ENCODE results near the gene SOCS3. TPM values are rescaled to one million over a fixed set of nuclear protein-coding genes. Genes with fewer than 3 reads are reported as not detected.

The SOCS3 gene
- total and polyA plus RNA-seq, 4 donors: 15.5 to 182 (median 91.5) TPM

DNA sequence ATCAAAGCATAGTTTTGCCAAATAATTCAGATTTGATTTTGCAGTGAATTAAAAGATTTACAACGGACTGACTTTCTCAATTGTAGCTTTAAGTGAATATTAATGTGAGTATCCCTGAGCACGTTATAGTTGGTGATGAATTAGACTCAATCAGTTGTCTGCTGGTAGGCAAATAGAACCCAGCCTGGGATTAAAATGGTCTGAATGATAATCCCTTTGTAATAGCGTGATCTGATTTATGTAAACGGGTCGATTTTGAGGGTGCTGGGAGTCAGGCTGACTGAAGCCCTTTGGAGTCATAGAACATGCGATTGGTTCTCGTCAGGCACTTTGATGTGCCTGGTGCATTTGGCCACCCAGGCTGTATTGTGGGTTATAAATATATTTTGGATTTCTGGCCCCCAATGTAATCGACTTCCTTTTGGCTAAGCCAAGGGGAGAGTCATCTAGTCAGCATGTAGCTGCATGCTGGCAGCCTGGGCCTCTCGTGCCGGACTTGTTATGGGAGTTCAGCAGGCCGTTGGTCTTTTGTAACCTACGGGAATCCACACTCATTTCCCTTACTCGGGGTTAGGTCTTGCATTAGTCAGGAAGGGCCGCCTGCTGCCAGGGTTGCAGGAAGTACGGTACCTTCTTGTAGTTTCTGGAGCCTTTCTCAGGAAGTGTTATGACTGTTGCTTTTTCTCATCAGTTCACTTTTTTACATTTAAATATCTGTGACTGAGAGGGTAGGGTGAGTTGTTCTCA, 24.0 kb upstream of the SOCS3 start:
- Histone ChIP-seq H3K27ac (ENCODE audit: low read depth in 1 of 2, low read length in 2 of 2) (peak overlapping the region in 1 of 2 donors; percentile 70), H3K4me3 (ENCODE audit: low read length in 2 of 2) (no peak overlapping the region), H3K9me3 (ENCODE audit: control insufficient read depth, low read length) (no peaks in the 10 kb centered on the region), H3K4me1 (ENCODE audit: control insufficient read depth in 1 of 2, insufficient read depth in 2 of 2, low read length in 2 of 2) (peaks cover 0 to 7% of the 10 kb centered on the region in 2 donors), H3K27me3 (ENCODE audit: control insufficient read depth in 1 of 2, insufficient read depth in 2 of 2, low read length in 1 of 2) (no peaks in the 10 kb centered on the region), H3K36me3 (ENCODE audit: control insufficient read depth in 1 of 2, insufficient read depth in 2 of 2, low read length in 1 of 2) (no peaks in the 10 kb centered on the region)
- 13% methylated on average over 15 of the region's 15 CpGs for WGBS, 2 donors
- ATAC-seq (ENCODE audit: low FRiP score): peak; percentile 90
- peak; percentile 95 to 96 for DNase-seq
- intact Hi-C loops (cut with DNase I): no loop called here

DNA sequence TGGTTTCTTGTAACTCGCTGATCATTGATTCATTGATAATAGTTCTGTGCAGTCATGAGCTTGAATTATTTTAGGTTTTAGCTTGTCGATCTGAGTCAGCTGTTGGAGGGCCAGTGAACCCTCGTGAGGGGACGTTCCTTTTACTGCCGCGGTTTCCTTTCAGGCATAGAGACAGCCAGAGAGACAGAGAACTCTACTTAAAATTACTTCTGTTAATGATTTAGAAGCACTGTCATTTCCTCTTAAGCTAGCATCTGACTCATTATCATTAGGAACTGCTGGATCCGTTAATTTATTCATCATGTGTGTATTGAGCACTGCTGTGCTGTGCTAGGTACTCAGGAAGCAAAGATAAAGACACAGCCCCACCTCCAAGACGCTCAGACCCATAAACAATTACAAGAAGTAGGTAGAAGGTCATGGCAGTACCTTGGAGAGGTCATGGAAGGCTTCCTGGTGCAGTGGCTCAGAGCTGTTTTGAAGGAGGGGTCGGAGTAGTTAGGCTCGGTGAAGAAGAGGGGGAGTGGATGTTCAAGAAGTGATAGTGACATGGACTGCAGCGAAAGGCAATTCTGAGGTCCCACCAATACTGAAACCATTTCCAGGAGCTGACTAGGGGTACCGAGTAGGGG, 21.8 kb upstream of the SOCS3 start:
- ATAC-seq (ENCODE audit: low FRiP score) (no peak), DNase-seq (no peak)
- intact Hi-C loops (cut with DNase I): no loop called here
- H3K27ac ChIP-seq (ENCODE audit: low read depth in 1 of 2, low read length in 2 of 2): no peak overlapping the region
- no peaks in the 10 kb centered on the region for H3K36me3 ChIP-seq (ENCODE audit: control insufficient read depth in 1 of 2, insufficient read depth in 2 of 2, low read length in 1 of 2)
- no peaks in the 10 kb centered on the region for H3K27me3 ChIP-seq (ENCODE audit: control insufficient read depth in 1 of 2, insufficient read depth in 2 of 2, low read length in 1 of 2)
- peaks cover 0 to 7% of the 10 kb centered on the region in 2 donors for H3K4me1 ChIP-seq (ENCODE audit: control insufficient read depth in 1 of 2, insufficient read depth in 2 of 2, low read length in 2 of 2)
- H3K9me3 ChIP-seq (ENCODE audit: control insufficient read depth, low read length): no peaks in the 10 kb centered on the region
- H3K4me3 ChIP-seq (ENCODE audit: low read length in 2 of 2): no peak overlapping the region
- WGBS, 2 donors: 82 to 85% methylated on average over 12 of the region's 12 CpGs

DNA sequence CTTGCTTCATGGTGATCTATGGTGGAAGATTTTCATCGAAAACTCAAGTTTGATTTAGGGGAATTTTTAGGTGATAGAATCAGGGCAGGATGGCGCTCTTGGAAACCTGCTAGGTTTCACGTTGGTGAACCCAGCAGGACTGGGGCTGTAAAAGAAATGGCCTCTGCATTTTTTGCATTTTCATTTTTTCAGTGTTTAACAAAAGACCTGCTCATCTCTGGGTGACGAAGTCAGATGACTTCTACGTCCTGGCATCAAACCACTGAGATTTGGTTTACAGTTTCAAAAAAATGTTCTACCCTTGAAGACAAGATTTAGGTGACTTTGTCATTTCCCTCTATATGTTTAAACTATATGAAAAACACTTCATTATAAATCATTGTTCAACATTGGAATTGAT, 20.5 kb upstream of the SOCS3 start:
- no peak overlapping the region for H3K27ac ChIP-seq (ENCODE audit: low read depth in 1 of 2, low read length in 2 of 2)
- intact Hi-C loops (cut with DNase I): no loop called here
- WGBS, 2 donors: 78 to 81% methylated on average over 5 of the region's 5 CpGs
- peaks cover 0 to 4% of the 10 kb centered on the region in 2 donors for H3K4me1 ChIP-seq (ENCODE audit: control insufficient read depth in 1 of 2, insufficient read depth in 2 of 2, low read length in 2 of 2)
- no peaks in the 10 kb centered on the region for H3K27me3 ChIP-seq (ENCODE audit: control insufficient read depth in 1 of 2, insufficient read depth in 2 of 2, low read length in 1 of 2)
- no peak overlapping the region for H3K4me3 ChIP-seq (ENCODE audit: low read length in 2 of 2)
- DNase-seq: no peak
- ATAC-seq (ENCODE audit: low FRiP score): no peak
- no peaks in the 10 kb centered on the region for H3K36me3 ChIP-seq (ENCODE audit: control insufficient read depth in 1 of 2, insufficient read depth in 2 of 2, low read length in 1 of 2)
- no peaks in the 10 kb centered on the region for H3K9me3 ChIP-seq (ENCODE audit: control insufficient read depth, low read length)

DNA sequence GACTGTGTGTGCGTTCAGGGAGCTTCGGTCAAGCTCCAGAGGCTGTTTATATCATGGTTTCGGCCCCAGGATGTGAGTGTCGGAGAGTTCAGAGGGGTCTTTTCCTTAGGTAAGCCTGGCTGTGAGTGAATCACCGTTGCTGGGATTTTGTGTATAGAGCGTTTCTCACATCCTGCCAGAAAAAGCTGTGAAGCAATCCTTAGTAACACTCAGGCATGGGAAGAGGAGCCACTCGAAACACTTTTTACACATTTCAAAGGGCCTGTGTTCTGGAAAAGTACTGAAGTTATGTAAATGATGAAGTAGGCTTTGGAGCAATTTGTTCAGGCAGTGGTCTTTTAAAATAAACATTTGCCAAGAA, 19.2 kb upstream of the SOCS3 start:
- intact Hi-C loops (cut with DNase I): no loop called here
- Histone ChIP-seq H3K27ac (ENCODE audit: low read depth in 1 of 2, low read length in 2 of 2) (peak overlapping the region in 1 of 2 donors; percentile 78), H3K27me3 (ENCODE audit: control insufficient read depth in 1 of 2, insufficient read depth in 2 of 2, low read length in 1 of 2) (no peaks in the 10 kb centered on the region), H3K9me3 (ENCODE audit: control insufficient read depth, low read length) (no peaks in the 10 kb centered on the region), H3K36me3 (ENCODE audit: control insufficient read depth in 1 of 2, insufficient read depth in 2 of 2, low read length in 1 of 2) (no peaks in the 10 kb centered on the region), H3K4me3 (ENCODE audit: low read length in 2 of 2) (peak overlapping the region; percentile 47 to 83), H3K4me1 (ENCODE audit: control insufficient read depth in 1 of 2, insufficient read depth in 2 of 2, low read length in 2 of 2) (no peaks in the 10 kb centered on the region)
- no peak for DNase-seq
- ATAC-seq (ENCODE audit: low FRiP score): no peak
- 4% methylated on average over 7 of the region's 7 CpGs for WGBS, 2 donors

DNA sequence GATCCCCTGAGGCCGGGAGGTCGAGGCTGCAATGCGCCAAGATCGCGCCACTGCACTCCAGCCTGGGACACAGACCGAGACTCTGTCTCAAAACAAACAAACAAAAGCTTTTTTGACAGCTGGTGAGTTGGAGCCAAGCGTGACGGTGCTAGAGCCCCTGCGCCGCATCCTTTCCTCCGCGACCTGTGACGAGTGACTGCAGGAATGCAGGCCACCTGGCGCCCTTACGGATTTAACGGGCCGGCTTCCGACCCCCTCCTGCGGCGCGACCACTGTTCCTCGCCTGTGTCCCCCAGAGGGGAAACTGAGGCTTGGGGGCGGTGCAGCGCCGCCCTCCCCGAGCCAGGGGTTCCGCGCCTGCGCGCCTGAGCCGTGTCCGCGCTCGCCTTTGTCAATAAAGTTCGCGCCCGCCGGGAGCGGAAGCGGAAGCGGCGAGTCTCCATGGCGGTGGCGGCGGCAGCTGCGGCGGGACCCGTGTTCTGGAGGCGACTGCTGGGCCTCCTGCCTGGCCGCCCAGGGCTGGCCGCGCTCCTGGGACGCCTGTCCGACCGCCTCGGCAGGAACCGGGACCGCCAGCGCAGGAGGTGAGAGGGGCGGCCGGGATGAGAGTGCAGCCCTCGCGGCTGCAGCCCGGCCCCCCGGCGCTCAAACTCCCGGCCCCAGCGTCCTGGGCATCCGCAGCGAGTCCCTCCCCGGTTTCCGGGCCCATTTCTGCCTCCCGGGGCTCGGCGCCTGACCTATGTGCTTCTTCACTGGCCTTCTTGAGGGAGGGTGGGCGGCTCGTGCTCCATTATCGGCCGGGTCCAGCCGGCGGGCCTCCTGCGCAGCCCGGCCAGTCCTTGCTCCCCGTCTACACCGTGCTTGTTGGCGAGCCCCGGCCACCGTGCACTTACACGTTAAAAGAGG, 18.6 kb upstream of the SOCS3 start, which contains the start of gene PGS1:
PGS1 (plus strand) TSS at position 425 of the 906 bp plus-strand sequence; CDS start at position 442, 17 bp downstream.
- WGBS, 2 donors: 1% methylated on average over 84 to 89 of the region's 89 CpGs
- H3K9me3 ChIP-seq (ENCODE audit: control insufficient read depth, low read length): no peaks in the 10 kb centered on the region
- no peaks in the 10 kb centered on the region for H3K4me1 ChIP-seq (ENCODE audit: control insufficient read depth in 1 of 2, insufficient read depth in 2 of 2, low read length in 2 of 2)
- ATAC-seq (ENCODE audit: low FRiP score): peak; percentile 94
- intact Hi-C loops (cut with DNase I): no loop called here
- no peaks in the 10 kb centered on the region for H3K36me3 ChIP-seq (ENCODE audit: control insufficient read depth in 1 of 2, insufficient read depth in 2 of 2, low read length in 1 of 2)
- DNase-seq: peak; percentile 87 to 95
- H3K4me3 ChIP-seq (ENCODE audit: low read length in 2 of 2): peak within 1 kb of the TSS; percentile 47 to 83
- peak within 1 kb of the TSS in 1 of 2 donors; percentile 78 for H3K27ac ChIP-seq (ENCODE audit: low read depth in 1 of 2, low read length in 2 of 2)
- H3K27me3 ChIP-seq (ENCODE audit: control insufficient read depth in 1 of 2, insufficient read depth in 2 of 2, low read length in 1 of 2): no peaks in the 10 kb centered on the region

DNA sequence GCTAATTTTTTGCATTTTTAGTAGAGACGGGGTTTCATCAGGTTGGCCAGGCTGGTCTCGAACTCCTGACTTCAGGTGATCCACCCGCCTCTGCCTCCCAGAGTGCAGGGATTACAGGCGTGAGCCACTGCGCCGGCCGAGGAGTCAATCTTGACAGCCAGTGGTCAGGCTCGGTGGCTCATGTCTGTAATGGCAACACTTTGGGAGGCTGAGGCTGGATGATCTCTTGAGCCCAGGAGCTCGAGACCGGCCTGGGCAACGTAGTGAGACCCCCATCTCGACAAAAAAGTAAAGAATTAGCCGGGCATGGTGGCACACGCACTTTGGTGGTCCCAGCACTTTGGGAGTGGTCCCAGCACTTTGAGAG, 18.0 kb upstream of the SOCS3 start:
- Histone ChIP-seq H3K4me1 (ENCODE audit: control insufficient read depth in 1 of 2, insufficient read depth in 2 of 2, low read length in 2 of 2) (no peaks in the 10 kb centered on the region), H3K36me3 (ENCODE audit: control insufficient read depth in 1 of 2, insufficient read depth in 2 of 2, low read length in 1 of 2) (no peaks in the 10 kb centered on the region), H3K27me3 (ENCODE audit: control insufficient read depth in 1 of 2, insufficient read depth in 2 of 2, low read length in 1 of 2) (no peaks in the 10 kb centered on the region), H3K27ac (ENCODE audit: low read depth in 1 of 2, low read length in 2 of 2) (peak overlapping the region in 1 of 2 donors; percentile 78), H3K9me3 (ENCODE audit: control insufficient read depth, low read length) (no peaks in the 10 kb centered on the region), H3K4me3 (ENCODE audit: low read length in 2 of 2) (peak overlapping the region in 1 of 2 donors; percentile 83)
- intact Hi-C loops (cut with DNase I): loop anchor here in 1 of 2 donors (2.0 kb wide), 1 partner anchor 35 kb away; no protein-coding TSS in a partner anchor
- ATAC-seq (ENCODE audit: low FRiP score) (peak; percentile 21), DNase-seq (no peak)
- WGBS, 2 donors: 50 to 53% methylated on average over 14 of the region's 14 CpGs

DNA sequence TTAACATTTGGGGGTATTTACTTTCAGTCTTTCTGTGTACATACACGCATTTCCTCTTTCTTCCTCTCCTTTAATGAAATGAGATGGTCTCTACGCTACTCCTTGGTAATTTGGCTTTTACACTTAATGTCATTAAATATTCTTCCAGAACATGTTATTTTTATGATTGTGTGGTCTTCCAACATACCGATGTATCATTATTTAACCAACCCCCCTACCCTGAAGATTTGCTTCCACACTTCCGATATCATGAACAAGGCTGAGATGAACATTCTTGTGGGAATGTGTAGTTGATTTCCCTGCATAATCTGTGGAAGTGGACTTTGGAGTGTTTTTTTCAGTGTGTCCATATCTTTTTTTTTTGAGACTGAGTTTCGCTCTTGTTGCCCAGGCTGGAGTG, 16.3 kb upstream of the SOCS3 start:
- H3K9me3 ChIP-seq (ENCODE audit: control insufficient read depth, low read length): no peaks in the 10 kb centered on the region
- ATAC-seq (ENCODE audit: low FRiP score) (no peak), DNase-seq (no peak)
- no peaks in the 10 kb centered on the region for H3K27me3 ChIP-seq (ENCODE audit: control insufficient read depth in 1 of 2, insufficient read depth in 2 of 2, low read length in 1 of 2)
- no peaks in the 10 kb centered on the region for H3K4me1 ChIP-seq (ENCODE audit: control insufficient read depth in 1 of 2, insufficient read depth in 2 of 2, low read length in 2 of 2)
- H3K4me3 ChIP-seq (ENCODE audit: low read length in 2 of 2): no peak overlapping the region
- 83 to 87% methylated on average over 5 of the region's 5 CpGs for WGBS, 2 donors
- no peaks in the 10 kb centered on the region for H3K36me3 ChIP-seq (ENCODE audit: control insufficient read depth in 1 of 2, insufficient read depth in 2 of 2, low read length in 1 of 2)
- intact Hi-C loops (cut with DNase I): loop anchor here in 1 of 2 donors (2.0 kb wide), 1 partner anchor 33 kb away; no protein-coding TSS in a partner anchor
- no peak overlapping the region for H3K27ac ChIP-seq (ENCODE audit: low read depth in 1 of 2, low read length in 2 of 2)

DNA sequence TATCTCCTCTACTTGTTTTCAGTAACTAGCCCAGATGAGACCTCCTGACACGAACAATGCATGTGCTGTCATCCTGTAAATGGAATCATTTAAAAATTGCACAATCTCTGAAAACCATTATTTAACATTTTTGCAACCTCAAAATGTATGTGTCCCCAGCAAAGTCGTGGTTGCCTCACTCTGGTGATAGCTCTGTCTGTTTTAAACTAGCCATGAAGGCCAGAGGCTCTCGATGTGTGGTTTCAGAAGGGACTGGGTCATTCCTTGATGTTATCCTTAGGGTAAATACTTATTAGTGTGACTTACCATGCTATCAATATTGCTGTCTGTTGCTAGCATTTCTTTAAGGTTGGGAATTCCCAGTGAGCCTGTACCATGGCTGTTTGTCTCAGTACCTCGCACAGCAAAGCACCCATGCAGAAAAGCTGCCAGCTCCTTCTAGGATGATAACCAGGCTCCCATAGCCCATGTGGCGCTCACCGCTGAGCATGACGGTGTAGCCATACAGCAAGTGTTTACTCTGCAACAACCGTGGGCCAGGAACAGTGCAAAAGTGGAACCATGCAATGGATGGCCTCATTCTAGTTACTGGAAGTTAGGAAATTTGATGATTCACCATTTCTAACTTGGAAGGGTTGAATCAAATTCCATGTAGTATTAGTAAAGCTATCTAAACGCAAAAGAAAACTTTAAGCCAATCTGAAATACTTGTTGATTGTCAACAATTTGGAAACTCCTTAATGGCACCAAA, 15.7 kb upstream of the SOCS3 start:
- 53 to 56% methylated on average over 9 of the region's 9 CpGs for WGBS, 2 donors
- DNase-seq (peak; percentile 89), ATAC-seq (ENCODE audit: low FRiP score) (peak; percentile 59)
- no peaks in the 10 kb centered on the region for H3K4me1 ChIP-seq (ENCODE audit: control insufficient read depth in 1 of 2, insufficient read depth in 2 of 2, low read length in 2 of 2)
- no peaks in the 10 kb centered on the region for H3K27me3 ChIP-seq (ENCODE audit: control insufficient read depth in 1 of 2, insufficient read depth in 2 of 2, low read length in 1 of 2)
- no peak overlapping the region for H3K4me3 ChIP-seq (ENCODE audit: low read length in 2 of 2)
- H3K36me3 ChIP-seq (ENCODE audit: control insufficient read depth in 1 of 2, insufficient read depth in 2 of 2, low read length in 1 of 2): no peaks in the 10 kb centered on the region
- no peaks in the 10 kb centered on the region for H3K9me3 ChIP-seq (ENCODE audit: control insufficient read depth, low read length)
- peak overlapping the region in 1 of 2 donors; percentile 54 for H3K27ac ChIP-seq (ENCODE audit: low read depth in 1 of 2, low read length in 2 of 2)
- intact Hi-C loops (cut with DNase I): loop anchor here in 1 of 2 donors (2.0 kb wide), 1 partner anchor 33 kb away; no protein-coding TSS in a partner anchor

Measured in aorta (tissue), 5 donors.